ENCODE results near the gene ZNF622.

The ZNF622 gene

GRCh38 chr5:16465544-16466432, at the start of gene ZNF622:
Gene ZNF622, minus strand, starts transcription at chr5:16465800. Its CDS starts 135 bp downstream, at chr5:16465665.
- H3K4me1 ChIP-seq (ENCODE audit: insufficient read depth, low read length): peaks cover 43% of the 10 kb centered on the region
- peak within 1 kb of the TSS; percentile 93 to 96 for H3K4me3 ChIP-seq (ENCODE audit: low read depth in 1 of 2, low read length in 2 of 2)
- no peaks in the 10 kb centered on the region for H3K27me3 ChIP-seq (ENCODE audit: control insufficient read depth in 1 of 2, insufficient read depth in 2 of 2, low read length in 2 of 2)
- H3K27ac ChIP-seq (ENCODE audit: low read depth, low read length): peak within 1 kb of the TSS; percentile 82
- peaks cover 27% of the 10 kb centered on the region for H3K36me3 ChIP-seq (ENCODE audit: insufficient read depth, low read length)
- H3K9ac ChIP-seq (ENCODE audit: low read length): peak within 1 kb of the TSS; percentile 65
- no peaks in the 10 kb centered on the region for H3K9me3 ChIP-seq (ENCODE audit: low read length)

- no peaks in the 10 kb centered on the region for H3K36me3 ChIP-seq (ENCODE audit: insufficient read depth, low read length)
- H3K4me1 ChIP-seq (ENCODE audit: insufficient read depth, low read length): no peaks in the 10 kb centered on the region
- no peaks in the 10 kb centered on the region for H3K9me3 ChIP-seq (ENCODE audit: low read length)
- H3K27ac ChIP-seq (ENCODE audit: low read depth, low read length): no peak overlapping the region
- no peaks in the 10 kb centered on the region for H3K27me3 ChIP-seq (ENCODE audit: control insufficient read depth in 1 of 2, insufficient read depth in 2 of 2, low read length in 2 of 2)
- H3K9ac ChIP-seq (ENCODE audit: low read length): no peak overlapping the region
- H3K4me3 ChIP-seq (ENCODE audit: low read depth in 1 of 2, low read length in 2 of 2): no peak overlapping the region
Measured at GRCh38 chr5:16510098-16510497, 44.5 kb upstream of the ZNF622 start.

GRCh38 chr5:16508730-16509531, 43.3 kb upstream of the ZNF622 start:
- no peaks in the 10 kb centered on the region for H3K36me3 ChIP-seq (ENCODE audit: insufficient read depth, low read length)
- no peaks in the 10 kb centered on the region for H3K27me3 ChIP-seq (ENCODE audit: control insufficient read depth in 1 of 2, insufficient read depth in 2 of 2, low read length in 2 of 2)
- no peak overlapping the region for H3K4me3 ChIP-seq (ENCODE audit: low read depth in 1 of 2, low read length in 2 of 2)
- H3K4me1 ChIP-seq (ENCODE audit: insufficient read depth, low read length): no peaks in the 10 kb centered on the region
- H3K27ac ChIP-seq (ENCODE audit: low read depth, low read length): no peak overlapping the region
- H3K9me3 ChIP-seq (ENCODE audit: low read length): no peaks in the 10 kb centered on the region
- no peak overlapping the region for H3K9ac ChIP-seq (ENCODE audit: low read length)

GRCh38 chr5:16507716-16508115, 42.1 kb upstream of the ZNF622 start:
- H3K27me3 ChIP-seq (ENCODE audit: control insufficient read depth in 1 of 2, insufficient read depth in 2 of 2, low read length in 2 of 2): no peaks in the 10 kb centered on the region
- no peaks in the 10 kb centered on the region for H3K4me1 ChIP-seq (ENCODE audit: insufficient read depth, low read length)
- H3K9ac ChIP-seq (ENCODE audit: low read length): no peak overlapping the region
- H3K36me3 ChIP-seq (ENCODE audit: insufficient read depth, low read length): no peaks in the 10 kb centered on the region
- no peak overlapping the region for H3K4me3 ChIP-seq (ENCODE audit: low read depth in 1 of 2, low read length in 2 of 2)
- H3K27ac ChIP-seq (ENCODE audit: low read depth, low read length): no peak overlapping the region
- H3K9me3 ChIP-seq (ENCODE audit: low read length): no peaks in the 10 kb centered on the region

GRCh38 chr5:16505904-16506303, 40.3 kb upstream of the ZNF622 start:
- H3K36me3 ChIP-seq (ENCODE audit: insufficient read depth, low read length): no peaks in the 10 kb centered on the region
- H3K27me3 ChIP-seq (ENCODE audit: control insufficient read depth in 1 of 2, insufficient read depth in 2 of 2, low read length in 2 of 2): no peaks in the 10 kb centered on the region
- H3K9ac ChIP-seq (ENCODE audit: low read length): no peak overlapping the region
- no peaks in the 10 kb centered on the region for H3K4me1 ChIP-seq (ENCODE audit: insufficient read depth, low read length)
- H3K4me3 ChIP-seq (ENCODE audit: low read depth in 1 of 2, low read length in 2 of 2): no peak overlapping the region
- H3K9me3 ChIP-seq (ENCODE audit: low read length): no peaks in the 10 kb centered on the region
- no peak overlapping the region for H3K27ac ChIP-seq (ENCODE audit: low read depth, low read length)

GRCh38 chr5:16505140-16505891, 39.7 kb upstream of the ZNF622 start:
- H3K9me3 ChIP-seq (ENCODE audit: low read length): no peaks in the 10 kb centered on the region
- no peaks in the 10 kb centered on the region for H3K4me1 ChIP-seq (ENCODE audit: insufficient read depth, low read length)
- no peak overlapping the region for H3K9ac ChIP-seq (ENCODE audit: low read length)
- H3K36me3 ChIP-seq (ENCODE audit: insufficient read depth, low read length): no peaks in the 10 kb centered on the region
- H3K27ac ChIP-seq (ENCODE audit: low read depth, low read length): no peak overlapping the region
- no peak overlapping the region for H3K4me3 ChIP-seq (ENCODE audit: low read depth in 1 of 2, low read length in 2 of 2)
- H3K27me3 ChIP-seq (ENCODE audit: control insufficient read depth in 1 of 2, insufficient read depth in 2 of 2, low read length in 2 of 2): no peaks in the 10 kb centered on the region

- no peak overlapping the region for H3K27ac ChIP-seq (ENCODE audit: low read depth, low read length)
- no peak overlapping the region for H3K4me3 ChIP-seq (ENCODE audit: low read depth in 1 of 2, low read length in 2 of 2)
- no peaks in the 10 kb centered on the region for H3K9me3 ChIP-seq (ENCODE audit: low read length)
- no peak overlapping the region for H3K9ac ChIP-seq (ENCODE audit: low read length)
- no peaks in the 10 kb centered on the region for H3K27me3 ChIP-seq (ENCODE audit: control insufficient read depth in 1 of 2, insufficient read depth in 2 of 2, low read length in 2 of 2)
- no peaks in the 10 kb centered on the region for H3K36me3 ChIP-seq (ENCODE audit: insufficient read depth, low read length)
- H3K4me1 ChIP-seq (ENCODE audit: insufficient read depth, low read length): no peaks in the 10 kb centered on the region
Measured at GRCh38 chr5:16504571-16504970, 39.0 kb upstream of the ZNF622 start.

- Histone ChIP-seq H3K4me3 (ENCODE audit: low read depth in 1 of 2, low read length in 2 of 2) (no peak overlapping the region), H3K9me3 (ENCODE audit: low read length) (no peaks in the 10 kb centered on the region), H3K4me1 (ENCODE audit: insufficient read depth, low read length) (no peaks in the 10 kb centered on the region), H3K9ac (ENCODE audit: low read length) (no peak overlapping the region), H3K36me3 (ENCODE audit: insufficient read depth, low read length) (no peaks in the 10 kb centered on the region), H3K27me3 (ENCODE audit: control insufficient read depth in 1 of 2, insufficient read depth in 2 of 2, low read length in 2 of 2) (no peaks in the 10 kb centered on the region), H3K27ac (ENCODE audit: low read depth, low read length) (no peak overlapping the region)
Measured at GRCh38 chr5:16502866-16503265, 37.3 kb upstream of the ZNF622 start.

GRCh38 chr5:16500024-16500423, 34.4 kb upstream of the ZNF622 start:
- no peak overlapping the region for H3K27ac ChIP-seq (ENCODE audit: low read depth, low read length)
- no peaks in the 10 kb centered on the region for H3K9me3 ChIP-seq (ENCODE audit: low read length)
- no peaks in the 10 kb centered on the region for H3K36me3 ChIP-seq (ENCODE audit: insufficient read depth, low read length)
- H3K4me3 ChIP-seq (ENCODE audit: low read depth in 1 of 2, low read length in 2 of 2): no peak overlapping the region
- no peaks in the 10 kb centered on the region for H3K27me3 ChIP-seq (ENCODE audit: control insufficient read depth in 1 of 2, insufficient read depth in 2 of 2, low read length in 2 of 2)
- H3K4me1 ChIP-seq (ENCODE audit: insufficient read depth, low read length): no peaks in the 10 kb centered on the region
- no peak overlapping the region for H3K9ac ChIP-seq (ENCODE audit: low read length)

GRCh38 chr5:16497546-16497945, 31.9 kb upstream of the ZNF622 start:
- Histone ChIP-seq H3K27me3 (ENCODE audit: control insufficient read depth in 1 of 2, insufficient read depth in 2 of 2, low read length in 2 of 2) (no peaks in the 10 kb centered on the region), H3K27ac (ENCODE audit: low read depth, low read length) (no peak overlapping the region), H3K36me3 (ENCODE audit: insufficient read depth, low read length) (no peaks in the 10 kb centered on the region), H3K9ac (ENCODE audit: low read length) (no peak overlapping the region), H3K4me1 (ENCODE audit: insufficient read depth, low read length) (no peaks in the 10 kb centered on the region), H3K9me3 (ENCODE audit: low read length) (no peaks in the 10 kb centered on the region), H3K4me3 (ENCODE audit: low read depth in 1 of 2, low read length in 2 of 2) (no peak overlapping the region)

- H3K9me3 ChIP-seq (ENCODE audit: low read length): no peaks in the 10 kb centered on the region
- H3K4me3 ChIP-seq (ENCODE audit: low read depth in 1 of 2, low read length in 2 of 2): no peak overlapping the region
- no peaks in the 10 kb centered on the region for H3K36me3 ChIP-seq (ENCODE audit: insufficient read depth, low read length)
- H3K27ac ChIP-seq (ENCODE audit: low read depth, low read length): no peak overlapping the region
- no peaks in the 10 kb centered on the region for H3K27me3 ChIP-seq (ENCODE audit: control insufficient read depth in 1 of 2, insufficient read depth in 2 of 2, low read length in 2 of 2)
- H3K9ac ChIP-seq (ENCODE audit: low read length): no peak overlapping the region
- no peaks in the 10 kb centered on the region for H3K4me1 ChIP-seq (ENCODE audit: insufficient read depth, low read length)
Measured at GRCh38 chr5:16493261-16493660, 27.7 kb upstream of the ZNF622 start.

Measured in muscle layer of colon (tissue), 2 donors.